ENCODE results near the gene ELOVL5. TPM values are rescaled to one million over a fixed set of nuclear protein-coding genes. Genes with fewer than 3 reads are reported as not detected.

The ELOVL5 gene
- total RNA-seq, 1 experiment from 2014 or later: 218 TPM

DNA sequence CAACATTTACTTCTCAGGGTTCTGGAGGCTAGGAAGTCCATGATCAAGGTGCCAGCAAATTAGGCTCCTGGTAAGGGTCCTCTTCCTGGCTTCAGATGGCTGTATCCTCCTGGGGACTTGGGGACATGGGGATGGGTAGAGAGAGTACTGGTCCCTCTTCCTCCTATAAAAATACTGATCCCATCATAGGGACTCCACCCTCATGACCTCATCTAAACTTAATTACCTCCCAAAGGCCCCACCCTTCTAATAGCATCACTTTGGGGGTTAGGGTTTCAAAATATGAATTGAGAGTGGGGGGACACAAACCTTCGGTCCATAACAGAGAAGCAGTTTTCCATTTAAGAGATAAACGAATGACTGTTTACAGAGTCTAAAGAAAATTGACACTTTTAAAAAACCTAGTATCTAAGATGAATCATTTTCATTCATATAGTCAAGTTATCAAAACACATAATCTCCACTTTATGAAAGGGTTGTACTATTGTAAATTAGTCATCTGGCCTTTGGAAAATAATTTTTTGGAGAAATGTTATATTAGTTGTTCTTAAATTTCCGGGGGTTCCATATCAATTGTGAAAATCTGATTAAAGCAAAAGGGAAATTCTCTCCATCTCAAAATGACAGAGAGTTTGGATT lies 33.5 kb downstream of the ELOVL5 start:
- H3K27me3 ChIP-seq (ENCODE audit: control insufficient read depth, insufficient read depth, low read length): no peaks in the 10 kb centered on the region
- ATAC-seq (no peak), DNase-seq (ENCODE audit: low read depth, low spot score) (no peak)
- peak overlapping the region; percentile 6; the same call in 1 of the 2 replicates for H3K27ac ChIP-seq (ENCODE audit: low read length)
- no TSS peak for BruUV-seq (replicated peaks)
- no peaks in the 10 kb centered on the region for H3K9me3 ChIP-seq (ENCODE audit: control insufficient read depth, insufficient read depth, low read depth, low read length)
- TF ChIP-seq SIN3A (IDR thresholded peaks at IDR 0.05; ENCODE audit: borderline replicate concordance, insufficient read depth, low read depth, low read length) (no peak), TCF7L2 (IDR thresholded peaks at IDR 0.05; ENCODE audit: low read depth, low read length) (no peak), POLR2AphosphoS5 (IDR thresholded peaks at IDR 0.05; ENCODE audit: low read depth, low read length) (no peak)
- TF ChIP-seq, protein P1, sequence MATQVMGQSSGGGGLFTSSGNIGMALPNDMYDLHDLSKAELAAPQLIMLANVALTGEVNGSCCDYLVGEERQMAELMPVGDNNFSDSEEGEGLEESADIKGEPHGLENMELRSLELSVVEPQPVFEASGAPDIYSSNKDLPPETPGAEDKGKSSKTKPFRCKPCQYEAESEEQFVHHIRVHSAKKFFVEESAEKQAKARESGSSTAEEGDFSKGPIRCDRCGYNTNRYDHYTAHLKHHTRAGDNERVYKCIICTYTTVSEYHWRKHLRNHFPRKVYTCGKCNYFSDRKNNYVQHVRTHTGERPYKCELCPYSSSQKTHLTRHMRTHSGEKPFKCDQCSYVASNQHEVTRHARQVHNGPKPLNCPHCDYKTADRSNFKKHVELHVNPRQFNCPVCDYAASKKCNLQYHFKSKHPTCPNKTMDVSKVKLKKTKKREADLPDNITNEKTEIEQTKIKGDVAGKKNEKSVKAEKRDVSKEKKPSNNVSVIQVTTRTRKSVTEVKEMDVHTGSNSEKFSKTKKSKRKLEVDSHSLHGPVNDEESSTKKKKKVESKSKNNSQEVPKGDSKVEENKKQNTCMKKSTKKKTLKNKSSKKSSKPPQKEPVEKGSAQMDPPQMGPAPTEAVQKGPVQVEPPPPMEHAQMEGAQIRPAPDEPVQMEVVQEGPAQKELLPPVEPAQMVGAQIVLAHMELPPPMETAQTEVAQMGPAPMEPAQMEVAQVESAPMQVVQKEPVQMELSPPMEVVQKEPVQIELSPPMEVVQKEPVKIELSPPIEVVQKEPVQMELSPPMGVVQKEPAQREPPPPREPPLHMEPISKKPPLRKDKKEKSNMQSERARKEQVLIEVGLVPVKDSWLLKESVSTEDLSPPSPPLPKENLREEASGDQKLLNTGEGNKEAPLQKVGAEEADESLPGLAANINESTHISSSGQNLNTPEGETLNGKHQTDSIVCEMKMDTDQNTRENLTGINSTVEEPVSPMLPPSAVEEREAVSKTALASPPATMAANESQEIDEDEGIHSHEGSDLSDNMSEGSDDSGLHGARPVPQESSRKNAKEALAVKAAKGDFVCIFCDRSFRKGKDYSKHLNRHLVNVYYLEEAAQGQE (IDR thresholded peaks at IDR 0.05; ENCODE audit: insufficient read depth in 1 of 2, low read depth in 2 of 2, low read length in 1 of 2): no peak
- TF ChIP-seq, protein P2, sequence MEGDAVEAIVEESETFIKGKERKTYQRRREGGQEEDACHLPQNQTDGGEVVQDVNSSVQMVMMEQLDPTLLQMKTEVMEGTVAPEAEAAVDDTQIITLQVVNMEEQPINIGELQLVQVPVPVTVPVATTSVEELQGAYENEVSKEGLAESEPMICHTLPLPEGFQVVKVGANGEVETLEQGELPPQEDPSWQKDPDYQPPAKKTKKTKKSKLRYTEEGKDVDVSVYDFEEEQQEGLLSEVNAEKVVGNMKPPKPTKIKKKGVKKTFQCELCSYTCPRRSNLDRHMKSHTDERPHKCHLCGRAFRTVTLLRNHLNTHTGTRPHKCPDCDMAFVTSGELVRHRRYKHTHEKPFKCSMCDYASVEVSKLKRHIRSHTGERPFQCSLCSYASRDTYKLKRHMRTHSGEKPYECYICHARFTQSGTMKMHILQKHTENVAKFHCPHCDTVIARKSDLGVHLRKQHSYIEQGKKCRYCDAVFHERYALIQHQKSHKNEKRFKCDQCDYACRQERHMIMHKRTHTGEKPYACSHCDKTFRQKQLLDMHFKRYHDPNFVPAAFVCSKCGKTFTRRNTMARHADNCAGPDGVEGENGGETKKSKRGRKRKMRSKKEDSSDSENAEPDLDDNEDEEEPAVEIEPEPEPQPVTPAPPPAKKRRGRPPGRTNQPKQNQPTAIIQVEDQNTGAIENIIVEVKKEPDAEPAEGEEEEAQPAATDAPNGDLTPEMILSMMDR (IDR thresholded peaks at IDR 0.05): no peak
- in situ Hi-C loops (cut with HindIII; ENCODE audit: low pct_unique_long_range_greater_than_20kb, low sequenced_read_pairs) (no loop called here), intact Hi-C loops (cut with micrococcal nuclease; ENCODE audit: unreplicated experiment) (no loop called here)
- ChIA-PET POLR2A (no interaction called here), CTCF (no interaction called here)
- peaks cover 75% of the 10 kb centered on the region for H3K4me1 ChIP-seq (ENCODE audit: control insufficient read depth, insufficient read depth, low read length)
- no peaks in the 10 kb centered on the region for H3K36me3 ChIP-seq (ENCODE audit: control insufficient read depth, insufficient read depth, low read length)
- H3K4me3 ChIP-seq (ENCODE audit: low read depth in 2 of 2, low read length in 2 of 2): no peak overlapping the region

DNA sequence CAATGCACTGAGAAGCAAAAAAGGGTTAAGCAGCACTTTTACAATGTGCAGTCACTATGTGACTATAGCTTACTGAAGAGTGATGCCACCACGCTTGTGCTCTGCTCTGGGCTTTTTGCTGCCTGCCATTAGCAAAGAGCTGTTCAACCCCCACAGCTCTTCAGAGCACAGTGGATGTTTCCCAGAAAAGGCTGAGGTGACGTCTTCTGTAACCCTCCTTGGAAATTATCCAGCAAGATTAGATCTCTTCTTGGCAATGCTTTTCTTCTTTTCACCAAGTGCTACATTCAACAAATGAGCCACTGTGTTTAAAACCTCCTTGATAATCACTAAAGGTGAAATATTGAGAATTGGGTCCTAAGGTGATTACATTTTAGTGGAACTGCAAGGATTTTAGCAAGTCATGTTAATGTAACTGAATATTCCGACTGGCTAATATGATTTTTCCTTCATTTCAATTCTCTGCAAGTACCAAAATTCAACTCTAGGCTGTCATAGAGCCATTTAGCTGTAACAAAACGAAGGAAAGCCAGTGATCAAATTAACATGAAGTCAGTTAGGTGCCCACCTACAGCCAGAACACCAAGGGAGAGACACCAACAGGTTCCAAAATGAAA lies 34.9 kb downstream of the ELOVL5 start:
- Histone ChIP-seq H3K9me3 (ENCODE audit: control insufficient read depth, insufficient read depth, low read depth, low read length) (no peaks in the 10 kb centered on the region), H3K4me1 (ENCODE audit: control insufficient read depth, insufficient read depth, low read length) (peaks cover 84% of the 10 kb centered on the region), H3K27me3 (ENCODE audit: control insufficient read depth, insufficient read depth, low read length) (no peaks in the 10 kb centered on the region), H3K36me3 (ENCODE audit: control insufficient read depth, insufficient read depth, low read length) (no peaks in the 10 kb centered on the region), H3K4me3 (ENCODE audit: low read depth in 2 of 2, low read length in 2 of 2) (no peak overlapping the region), H3K27ac (ENCODE audit: low read length) (peak overlapping the region; percentile 71)
- intact Hi-C loops (cut with micrococcal nuclease; ENCODE audit: unreplicated experiment): no loop called here
- BruUV-seq (replicated peaks): no TSS peak
- TF ChIP-seq POLR2AphosphoS5 (IDR thresholded peaks at IDR 0.05; ENCODE audit: low read depth, low read length) (no peak), SIN3A (IDR thresholded peaks at IDR 0.05; ENCODE audit: borderline replicate concordance, insufficient read depth, low read depth, low read length) (no peak), TCF7L2 (IDR thresholded peaks at IDR 0.05; ENCODE audit: low read depth, low read length) (no peak)
- TF ChIP-seq, protein P2 (IDR thresholded peaks at IDR 0.05): no peak
- TF ChIP-seq, protein P1 (IDR thresholded peaks at IDR 0.05; ENCODE audit: insufficient read depth in 1 of 2, low read depth in 2 of 2, low read length in 1 of 2): no peak
- ChIA-PET CTCF (no interaction called here), POLR2A (no interaction called here)
- no peak for ATAC-seq
- no peak for DNase-seq (ENCODE audit: low read depth, low spot score)
- in situ Hi-C loops (cut with HindIII; ENCODE audit: low pct_unique_long_range_greater_than_20kb, low sequenced_read_pairs): no loop called here
